ENCODE data around the gene CTBP2.

DNA sequence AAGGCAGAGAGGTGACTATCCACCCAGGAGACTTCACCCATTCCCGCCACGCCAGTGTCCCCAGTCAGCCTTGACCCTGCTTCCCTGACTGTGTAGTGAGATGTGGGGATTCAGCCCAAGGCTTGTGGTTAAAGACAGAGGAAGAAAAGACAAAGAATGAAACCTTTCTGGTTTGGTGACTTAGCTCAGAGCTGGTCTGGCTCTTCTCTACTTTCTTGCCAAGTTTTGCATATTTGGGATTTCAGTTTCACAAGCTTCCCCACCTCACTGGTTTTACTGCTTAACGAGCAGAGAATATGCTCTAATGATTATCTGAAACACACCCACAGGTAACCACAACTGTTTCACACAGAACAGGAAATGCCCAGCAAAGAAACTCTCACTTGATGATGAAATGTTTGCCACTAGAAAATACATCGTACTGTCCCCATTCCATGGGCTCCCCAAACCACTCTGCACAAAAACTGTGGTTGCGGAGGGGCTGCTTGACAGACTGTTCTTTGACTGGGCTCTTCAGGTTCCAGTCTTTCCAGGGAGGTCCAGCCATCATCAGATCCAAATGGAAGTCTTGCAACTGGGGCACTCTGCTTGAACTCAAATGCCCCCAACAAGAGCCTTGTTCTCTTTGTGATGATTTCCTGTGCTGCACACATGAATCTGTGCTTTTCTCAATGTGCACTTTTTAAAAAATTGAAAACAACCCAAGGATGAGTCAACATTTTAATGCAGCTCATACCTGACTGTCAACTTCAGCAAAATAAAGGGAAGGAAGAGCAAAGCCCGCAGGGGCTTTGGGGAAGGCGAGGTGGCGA lies 95.5 kb downstream of the CTBP2 start:
- TF ChIP-seq, protein P1, sequence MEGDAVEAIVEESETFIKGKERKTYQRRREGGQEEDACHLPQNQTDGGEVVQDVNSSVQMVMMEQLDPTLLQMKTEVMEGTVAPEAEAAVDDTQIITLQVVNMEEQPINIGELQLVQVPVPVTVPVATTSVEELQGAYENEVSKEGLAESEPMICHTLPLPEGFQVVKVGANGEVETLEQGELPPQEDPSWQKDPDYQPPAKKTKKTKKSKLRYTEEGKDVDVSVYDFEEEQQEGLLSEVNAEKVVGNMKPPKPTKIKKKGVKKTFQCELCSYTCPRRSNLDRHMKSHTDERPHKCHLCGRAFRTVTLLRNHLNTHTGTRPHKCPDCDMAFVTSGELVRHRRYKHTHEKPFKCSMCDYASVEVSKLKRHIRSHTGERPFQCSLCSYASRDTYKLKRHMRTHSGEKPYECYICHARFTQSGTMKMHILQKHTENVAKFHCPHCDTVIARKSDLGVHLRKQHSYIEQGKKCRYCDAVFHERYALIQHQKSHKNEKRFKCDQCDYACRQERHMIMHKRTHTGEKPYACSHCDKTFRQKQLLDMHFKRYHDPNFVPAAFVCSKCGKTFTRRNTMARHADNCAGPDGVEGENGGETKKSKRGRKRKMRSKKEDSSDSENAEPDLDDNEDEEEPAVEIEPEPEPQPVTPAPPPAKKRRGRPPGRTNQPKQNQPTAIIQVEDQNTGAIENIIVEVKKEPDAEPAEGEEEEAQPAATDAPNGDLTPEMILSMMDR (IDR thresholded peaks at IDR 0.05) = no peak
- no peak for TF ChIP-seq POLR2A (IDR thresholded peaks at IDR 0.05)
